Measurements from ENCODE around the gene ZNF391.

GRCh38 chr6:27370391-27370790, 18.2 kb upstream of the ZNF391 start:
- TF ChIP-seq CTCF (IDR thresholded peaks at IDR 0.05) (no peak), POLR2A (IDR thresholded peaks at IDR 0.05) (no peak)

All from vagina (tissue), 2 donors.